T-helper 9 cell (primary cell): Measurements from ENCODE around the gene MTF2.
"Not testable (repeated sequence)": the region's sequence is repeated elsewhere in the genome, so short reads cannot be mapped to it uniquely, and the experiment has no call there.

Experiments used
- DNase-seq: peaks from one replicate; pipeline ENCODE4 v3.0.0-alpha.2; 2020
- total RNA-seq, 2 donors: gene quantifications; one replicate each; lab custom pipeline; 2026; lab: John Stamatoyannopoulos, UW

The MTF2 gene
- 50.9 to 69.9 reads per million in 2 donors for total RNA-seq

GRCh38 chr1:93078986-93079654 is at the start of gene MTF2:
TSS of gene MTF2 (plus strand) at chr1:93079283. CDS start at chr1:93079527, 244 bp downstream.
- DNase-seq, result peak; percentile 83

GRCh38 chr1:93029317-93029716 is 49.8 kb upstream of the MTF2 start:
- peak; percentile 11 for DNase-seq

GRCh38 chr1:93030191-93030590 is 48.9 kb upstream of the MTF2 start:
- not testable (repeated sequence) for DNase-seq

GRCh38 chr1:93031711-93032110 is 47.4 kb upstream of the MTF2 start:
- no peak for DNase-seq

GRCh38 chr1:93033029-93033428 is 46.1 kb upstream of the MTF2 start:
- no peak for DNase-seq

GRCh38 chr1:93033785-93034184 is 45.3 kb upstream of the MTF2 start:
- DNase-seq, result no peak

- DNase-seq, result no peak
Observed at GRCh38 chr1:93034397-93034796, 44.7 kb upstream of the MTF2 start.

GRCh38 chr1:93036672-93037071 is 42.4 kb upstream of the MTF2 start:
- no peak for DNase-seq

- no peak for DNase-seq
Observed at GRCh38 chr1:93042187-93043056, 36.7 kb upstream of the MTF2 start.

- no peak for DNase-seq
Observed at GRCh38 chr1:93043057-93043557, 36.0 kb upstream of the MTF2 start.

- DNase-seq, result no peak
Observed at GRCh38 chr1:93047618-93048017, 31.5 kb upstream of the MTF2 start.

- no peak for DNase-seq
Observed at GRCh38 chr1:93051961-93052360, 27.1 kb upstream of the MTF2 start.

GRCh38 chr1:93056214-93056613 is 22.9 kb upstream of the MTF2 start:
- DNase-seq, result no peak

GRCh38 chr1:93056649-93057048 is 22.4 kb upstream of the MTF2 start:
- DNase-seq, result no peak

- peak; percentile 15 for DNase-seq
Observed at GRCh38 chr1:93061895-93062792, 16.9 kb upstream of the MTF2 start.

- no peak for DNase-seq
Observed at GRCh38 chr1:93076268-93076667, 2.8 kb upstream of the MTF2 start.

GRCh38 chr1:93078203-93078602 is 880 bp upstream of the MTF2 start:
- no peak for DNase-seq

GRCh38 chr1:93078638-93078985 is 471 bp upstream of the MTF2 start:
- no peak for DNase-seq

GRCh38 chr1:93079685-93080141 is 630 bp downstream of the MTF2 start:
- DNase-seq, result peak; percentile 4

GRCh38 chr1:93080179-93080823 is 1.2 kb downstream of the MTF2 start:
- no peak for DNase-seq

- no peak for DNase-seq
Observed at GRCh38 chr1:93081716-93082115, 2.6 kb downstream of the MTF2 start.

GRCh38 chr1:93082313-93082712 is 3.2 kb downstream of the MTF2 start:
- DNase-seq, result no peak
